WTC11 (cell line): ENCODE measurements around the gene IL16. TPM values are rescaled to one million over a fixed set of nuclear protein-coding genes. Genes with fewer than 3 reads are reported as not detected.

Experiments
- ATAC-seq: fragments of 200-7000 bp; cut with Tn5 transposase; 2 replicates; pipeline ENCODE4 v1.10.0; 2021; ENCODE audit warnings: mild to moderate bottlenecking, moderate library complexity
- CTCF ChIA-PET: fragments of 300-600 bp; sonication (Branson Sonifier 250); formaldehyde crosslinking; loops from one replicate; lab custom pipeline; 2021; ENCODE audit warnings: antibody characterized with exemption; lab: Charles Lee
- POLR2A ChIA-PET: fragments of 350-600 bp; sonication (Branson Sonifier 250); formaldehyde crosslinking; loops from one replicate; lab custom pipeline; 2021; ENCODE audit warnings: antibody characterized with exemption; lab: Charles Lee
- DNase-seq: peaks from one replicate; pipeline ENCODE4 v3.0.0; 2021; ENCODE audit warnings: low spot score
- H3K27ac Mint-ChIP-seq: 2 replicates; pipeline ENCODE4 v1.8.0; 2021; ENCODE audit warnings: mixed read lengths
- H3K27me3 Mint-ChIP-seq: 2 replicates; pipeline ENCODE4 v1.8.0; 2021; ENCODE audit warnings: low read depth, mild to moderate bottlenecking, moderate library complexity, mixed read lengths
- H3K36me3 Mint-ChIP-seq: 2 replicates; pipeline ENCODE4 v1.8.0; 2021; ENCODE audit warnings: mixed read lengths
- H3K4me1 Mint-ChIP-seq: 2 replicates; pipeline ENCODE4 v1.8.0; 2022; ENCODE audit warnings: mixed read lengths
- H3K4me3 Mint-ChIP-seq: 2 replicates; pipeline ENCODE4 v1.8.0; 2021; ENCODE audit warnings: mild to moderate bottlenecking, moderate library complexity, mixed read lengths
- H3K9me3 Mint-ChIP-seq: 2 replicates; pipeline ENCODE4 v1.8.0; 2021; ENCODE audit warnings: mixed read lengths
- AR ChIP-seq: fragments of 250-450 bp; sonication (Bioruptor Pico); IDR thresholded peaks from 2 replicates; pipeline ENCODE4 v1.9.0; 2021; ENCODE audit warnings: mild to moderate bottlenecking
- ATF6 ChIP-seq: sonication (generic); formaldehyde crosslinking; IDR thresholded peaks from 2 replicates; pipeline ENCODE4 v1.8.1; 2023; ENCODE audit warnings: mild to moderate bottlenecking, missing genetic modification reagents
- CBFB ChIP-seq: sonication (generic); formaldehyde crosslinking; IDR thresholded peaks from 2 replicates; pipeline ENCODE4 v1.8.1; 2022; ENCODE audit warnings: mild to moderate bottlenecking, low read depth, missing genetic modification reagents
- E2F1 ChIP-seq: sonication (generic); formaldehyde crosslinking; IDR thresholded peaks from 2 replicates; pipeline ENCODE4 v1.8.0; 2022; ENCODE audit warnings: mild to moderate bottlenecking, missing genetic modification reagents
- FOXP4 ChIP-seq: sonication (generic); formaldehyde crosslinking; IDR thresholded peaks from 2 replicates; pipeline ENCODE4 v1.8.0; 2022; ENCODE audit warnings: mild to moderate bottlenecking, missing genetic modification reagents
- GABPB1 ChIP-seq: sonication (generic); formaldehyde crosslinking; IDR thresholded peaks from 2 replicates; pipeline ENCODE4 v1.8.1; 2023; ENCODE audit warnings: mild to moderate bottlenecking, missing genetic modification reagents
- GTF2I ChIP-seq: fragments of 250-450 bp; sonication (Bioruptor Pico); conservative IDR thresholded peaks from 2 replicates; pipeline ENCODE4 v1.4.0; 2021; ENCODE audit warnings: mild to moderate bottlenecking
- JUN ChIP-seq: sonication (generic); formaldehyde crosslinking; IDR thresholded peaks from 2 replicates; pipeline ENCODE4 v1.8.0; 2023; ENCODE audit warnings: mild to moderate bottlenecking, missing genetic modification reagents
- MLX ChIP-seq: sonication (generic); formaldehyde crosslinking; IDR thresholded peaks from 2 replicates; pipeline ENCODE4 v1.8.1; 2023; ENCODE audit warnings: mild to moderate bottlenecking, missing genetic modification reagents, moderate library complexity
- MYBL2 ChIP-seq: sonication (generic); formaldehyde crosslinking; IDR thresholded peaks from 2 replicates; pipeline ENCODE4 v1.8.1; 2023; ENCODE audit warnings: mild to moderate bottlenecking, moderate library complexity, missing genetic modification reagents
- PRDM15 ChIP-seq: sonication (generic); formaldehyde crosslinking; IDR thresholded peaks from 2 replicates; pipeline ENCODE4 v1.8.0; 2022; ENCODE audit warnings: missing genetic modification reagents
- RORB ChIP-seq: fragments of 250-450 bp; sonication (Bioruptor Pico); IDR thresholded peaks from 2 replicates; pipeline ENCODE4 v1.9.0; 2021; ENCODE audit warnings: mild to moderate bottlenecking
- TP53 ChIP-seq: sonication (generic); formaldehyde crosslinking; IDR thresholded peaks from 2 replicates; pipeline ENCODE4 v1.8.1; 2023; ENCODE audit warnings: mild to moderate bottlenecking, missing genetic modification reagents
- USF1 ChIP-seq: sonication (generic); formaldehyde crosslinking; IDR thresholded peaks from 2 replicates; pipeline ENCODE4 v1.8.0; 2022; ENCODE audit warnings: mild to moderate bottlenecking, missing genetic modification reagents
- ZNF232 ChIP-seq: sonication (generic); formaldehyde crosslinking; IDR thresholded peaks from 2 replicates; pipeline ENCODE4 v1.8.0; 2022; ENCODE audit warnings: mild to moderate bottlenecking, missing genetic modification reagents
- total RNA-seq: library from RNA; stranded (reverse); gene quantifications from 3 replicates; pipeline ENCODE4 v1.2.3, GENCODE V29; 2021

Gene IL16
- total RNA-seq, 1 experiment from 2014 or later = 0.61 TPM

GRCh38 chr15:81194723-81195122 lies 2.0 kb upstream of the IL16 start:
- Mint-ChIP-seq H3K27me3 (no peaks in the 10 kb centered on the region), H3K4me1 (peaks cover 6% of the 10 kb centered on the region), H3K36me3 (no peaks in the 10 kb centered on the region), H3K27ac (no peak overlapping the region), H3K9me3 (no peaks in the 10 kb centered on the region), H3K4me3 (no peak overlapping the region)
- TF ChIP-seq GABPB1 (CRISPR knock-in tag) = no peak
- TF ChIP-seq TP53 (CRISPR knock-in tag) = no peak
- TF ChIP-seq ATF6 (CRISPR knock-in tag) = no peak
- no peak for TF ChIP-seq E2F1 (CRISPR knock-in tag)
- no peak for TF ChIP-seq GTF2I
- no peak for TF ChIP-seq MLX
- no peak for TF ChIP-seq USF1 (CRISPR knock-in tag)
- TF ChIP-seq ZNF232 (CRISPR knock-in tag) = no peak
- no peak for TF ChIP-seq CBFB (CRISPR knock-in tag)
- TF ChIP-seq PRDM15 (CRISPR knock-in tag) = no peak
- TF ChIP-seq RORB (CRISPR knock-in tag) = no peak
- no peak for TF ChIP-seq FOXP4 (CRISPR knock-in tag)
- TF ChIP-seq JUN (CRISPR knock-in tag) = no peak
- TF ChIP-seq AR = no peak
- no peak for TF ChIP-seq MYBL2 (CRISPR knock-in tag)
- DNase-seq (no peak), ATAC-seq (peak; percentile 60; the same call in 1 of the 2 replicates)
- CTCF ChIA-PET = interaction anchor here (0.8 to 1.8 kb wide), 6 partner anchors 12 to 78 kb away, joined by 3 to 25 read pairs (median 4); no protein-coding TSS in a partner anchor
- POLR2A ChIA-PET = no interaction called here
